GM10266 (cell line): ENCODE measurements around the gene UBL5.
"Not testable (repeated sequence)": the region's sequence is repeated elsewhere in the genome, so short reads cannot be mapped to it uniquely, and the experiment has no call there.

Source experiments
- DNase-seq: peaks from one replicate; pipeline ENCODE4 v3.0.0; 2012; ENCODE audit errors: extremely low spot score
- TF ChIP-seq, protein P1 (sequence below): IDR thresholded peaks from 2 replicates; pipeline ENCODE4 v1.5.1; 2012; ENCODE audit warnings: mild to moderate bottlenecking, low read depth; ENCODE audit not compliant: control insufficient read depth, insufficient read depth; ENCODE audit errors: missing control alignments

The UBL5 gene

GRCh38 chr19:9836021-9836420, 8.3 kb downstream of the UBL5 start:
- TF ChIP-seq, protein P1, sequence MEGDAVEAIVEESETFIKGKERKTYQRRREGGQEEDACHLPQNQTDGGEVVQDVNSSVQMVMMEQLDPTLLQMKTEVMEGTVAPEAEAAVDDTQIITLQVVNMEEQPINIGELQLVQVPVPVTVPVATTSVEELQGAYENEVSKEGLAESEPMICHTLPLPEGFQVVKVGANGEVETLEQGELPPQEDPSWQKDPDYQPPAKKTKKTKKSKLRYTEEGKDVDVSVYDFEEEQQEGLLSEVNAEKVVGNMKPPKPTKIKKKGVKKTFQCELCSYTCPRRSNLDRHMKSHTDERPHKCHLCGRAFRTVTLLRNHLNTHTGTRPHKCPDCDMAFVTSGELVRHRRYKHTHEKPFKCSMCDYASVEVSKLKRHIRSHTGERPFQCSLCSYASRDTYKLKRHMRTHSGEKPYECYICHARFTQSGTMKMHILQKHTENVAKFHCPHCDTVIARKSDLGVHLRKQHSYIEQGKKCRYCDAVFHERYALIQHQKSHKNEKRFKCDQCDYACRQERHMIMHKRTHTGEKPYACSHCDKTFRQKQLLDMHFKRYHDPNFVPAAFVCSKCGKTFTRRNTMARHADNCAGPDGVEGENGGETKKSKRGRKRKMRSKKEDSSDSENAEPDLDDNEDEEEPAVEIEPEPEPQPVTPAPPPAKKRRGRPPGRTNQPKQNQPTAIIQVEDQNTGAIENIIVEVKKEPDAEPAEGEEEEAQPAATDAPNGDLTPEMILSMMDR, result no peak
- no peak for DNase-seq

GRCh38 chr19:9838324-9838723, 10.6 kb downstream of the UBL5 start:
- TF ChIP-seq, protein P1, result no peak
- DNase-seq, result no peak

- TF ChIP-seq, protein P1, result no peak
- DNase-seq, result no peak
These were observed 11.7 kb downstream of the UBL5 start for GRCh38 chr19:9839415-9839814.

GRCh38 chr19:9842834-9843625, 15.3 kb downstream of the UBL5 start:
- DNase-seq, result no peak
- TF ChIP-seq, protein P1, result no peak

DNA sequence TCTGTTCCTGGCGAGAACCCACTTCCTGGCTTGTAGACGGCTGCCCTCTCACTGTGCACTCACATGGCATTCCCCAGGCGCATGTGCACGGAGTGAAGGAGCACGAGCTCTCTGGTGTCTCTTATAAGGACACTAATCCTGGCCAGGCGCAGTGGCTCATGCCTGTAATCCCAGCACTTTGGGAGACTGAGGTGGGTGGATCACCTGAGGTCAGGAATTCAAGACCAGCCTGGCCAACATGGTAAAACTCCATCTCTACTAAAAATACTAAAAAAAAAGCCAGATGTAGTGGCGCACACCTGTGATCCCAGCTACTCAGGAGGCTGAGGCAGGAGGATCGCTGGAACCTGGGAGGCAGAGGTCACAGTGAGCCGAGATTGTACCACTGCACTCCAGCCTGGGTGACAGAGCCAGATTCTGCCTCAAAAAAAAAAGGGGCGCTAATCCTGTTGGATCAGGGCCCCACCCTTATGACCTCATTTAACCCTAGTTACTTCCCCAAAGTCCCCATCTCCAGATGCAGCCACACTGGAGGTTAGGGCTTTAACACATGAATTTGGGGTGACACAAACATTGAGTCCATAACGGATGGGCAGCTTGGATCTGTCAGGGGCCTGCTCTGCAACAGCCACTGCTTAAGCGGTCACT, 16.0 kb downstream of the UBL5 start:
- DNase-seq, result not testable (repeated sequence)

GRCh38 chr19:9847087-9847671, 19.5 kb downstream of the UBL5 start:
- no peak for DNase-seq
- TF ChIP-seq, protein P1, result peak; percentile 29

- TF ChIP-seq, protein P1, result peak; percentile 50
- DNase-seq, result no peak
These were observed 20.3 kb downstream of the UBL5 start for GRCh38 chr19:9848060-9848459.
